Activated T-helper 1 cell treated with anti-CD3 and anti-CD28 coated beads, Interleukin-12 subunit alpha, Interleukin-12 subunit beta, Interleukin-2, Interleukin-4 antibody, amounts not matched to agents 30 ng/mL and 10 ng/mL and 1 ng/mL, durations not matched to agents 14 hours and 24 hours and 36 hours (primary cell): Measurements from ENCODE around the gene PTGS1. TPM values are rescaled to one million over a fixed set of nuclear protein-coding genes. Genes with fewer than 3 reads are reported as not detected.
"Not testable (repeated sequence)": the region's sequence is repeated elsewhere in the genome, so short reads cannot be mapped to it uniquely, and the experiment has no call there.

Experiments
- DNase-seq: peaks from one replicate; pipeline ENCODE4 v3.0.0; 2021; ENCODE audit warnings: low spot score
- H3K27ac Mint-ChIP-seq: one replicate; pipeline ENCODE4 v1.8.0; 2021; ENCODE audit warnings: mild to moderate bottlenecking, mixed read lengths
- H3K27me3 Mint-ChIP-seq: one replicate; pipeline ENCODE4 v1.8.0; 2022; ENCODE audit warnings: mild to moderate bottlenecking, moderate library complexity, mixed read lengths; ENCODE audit not compliant: insufficient read depth
- H3K36me3 Mint-ChIP-seq: one replicate; pipeline ENCODE4 v1.8.0; 2021; ENCODE audit warnings: low read depth, mixed read lengths
- H3K4me1 Mint-ChIP-seq: one replicate; pipeline ENCODE4 v1.8.0; 2021; ENCODE audit warnings: low read depth, mixed read lengths
- H3K4me3 Mint-ChIP-seq: one replicate; pipeline ENCODE4 v1.8.0; 2021; ENCODE audit warnings: mild to moderate bottlenecking, moderate library complexity, mixed read lengths
- H3K9me3 Mint-ChIP-seq: one replicate; pipeline ENCODE4 v1.8.0; 2021; ENCODE audit warnings: mixed read lengths
- intact Hi-C: fragments of 100-400 bp; cut with micrococcal nuclease; formaldehyde crosslinking; loops from one replicate; pipeline ENCODE4 v1.15.1; 2024
- total RNA-seq: library from RNA; stranded (reverse); gene quantifications from 2 replicates; pipeline ENCODE4 v1.2.3, GENCODE V29; 2022

PTGS1 gene
- total RNA-seq, 1 donor from 2014 or later, result 0.54 TPM

DNA sequence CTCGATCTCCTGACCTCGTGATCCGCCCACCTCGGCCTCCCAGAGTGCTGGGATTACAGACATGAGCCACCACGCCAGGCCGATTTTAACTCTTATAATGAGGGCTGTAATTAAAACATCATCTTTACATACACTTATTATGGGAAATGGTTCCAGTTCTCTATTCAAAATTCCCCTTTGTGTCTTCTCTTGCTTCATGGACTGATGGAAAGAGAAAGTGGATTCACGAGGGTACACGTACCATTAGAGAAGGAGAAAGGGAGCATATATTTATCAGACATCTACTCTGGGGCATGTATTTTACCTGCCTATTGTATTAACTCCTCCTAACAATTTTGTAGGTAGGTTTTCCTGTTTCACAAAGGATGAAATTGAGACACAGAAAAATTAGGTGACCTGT, 31.1 kb downstream of the PTGS1 start:
- Mint-ChIP-seq H3K4me1 (peaks cover 25% of the 10 kb centered on the region), H3K9me3 (peaks cover 15% of the 10 kb centered on the region), H3K27me3 (peaks cover 3% of the 10 kb centered on the region), H3K36me3 (no peaks in the 10 kb centered on the region), H3K27ac (peak overlapping the region; percentile 86), H3K4me3 (no peak overlapping the region)
- intact Hi-C loops, result loop anchor here (1.0 to 10.0 kb wide), 5 partner anchors 62 to 933 kb away; partner anchors contain the start of genes MORN5, NDUFA8 and PDCL
- DNase-seq, result no peak

- Mint-ChIP-seq H3K4me1 (peaks cover 25% of the 10 kb centered on the region), H3K36me3 (no peaks in the 10 kb centered on the region), H3K27ac (peak overlapping the region; percentile 86), H3K27me3 (peaks cover 6% of the 10 kb centered on the region), H3K9me3 (peaks cover 15% of the 10 kb centered on the region), H3K4me3 (peak overlapping the region; percentile 5)
- intact Hi-C loops, result loop anchor here (1.0 to 10.0 kb wide), 5 partner anchors 62 to 932 kb away; partner anchors contain the start of genes MORN5, NDUFA8 and PDCL
- peak; percentile 33 for DNase-seq
These were observed 31.6 kb downstream of the PTGS1 start for GRCh38 chr9:122402403-122402871.

GRCh38 chr9:122402874-122403273, 32.0 kb downstream of the PTGS1 start:
- H3K27me3 Mint-ChIP-seq, result peaks cover 6% of the 10 kb centered on the region
- peaks cover 15% of the 10 kb centered on the region for H3K9me3 Mint-ChIP-seq
- no peaks in the 10 kb centered on the region for H3K36me3 Mint-ChIP-seq
- intact Hi-C loops, result loop anchor here (1.0 to 10.0 kb wide), 6 partner anchors 61 to 932 kb away; partner anchors contain the start of genes MORN5, MRRF, NDUFA8 and PDCL
- peak overlapping the region; percentile 86 for H3K27ac Mint-ChIP-seq
- H3K4me3 Mint-ChIP-seq, result no peak overlapping the region
- DNase-seq, result no peak
- H3K4me1 Mint-ChIP-seq, result peaks cover 25% of the 10 kb centered on the region

DNA sequence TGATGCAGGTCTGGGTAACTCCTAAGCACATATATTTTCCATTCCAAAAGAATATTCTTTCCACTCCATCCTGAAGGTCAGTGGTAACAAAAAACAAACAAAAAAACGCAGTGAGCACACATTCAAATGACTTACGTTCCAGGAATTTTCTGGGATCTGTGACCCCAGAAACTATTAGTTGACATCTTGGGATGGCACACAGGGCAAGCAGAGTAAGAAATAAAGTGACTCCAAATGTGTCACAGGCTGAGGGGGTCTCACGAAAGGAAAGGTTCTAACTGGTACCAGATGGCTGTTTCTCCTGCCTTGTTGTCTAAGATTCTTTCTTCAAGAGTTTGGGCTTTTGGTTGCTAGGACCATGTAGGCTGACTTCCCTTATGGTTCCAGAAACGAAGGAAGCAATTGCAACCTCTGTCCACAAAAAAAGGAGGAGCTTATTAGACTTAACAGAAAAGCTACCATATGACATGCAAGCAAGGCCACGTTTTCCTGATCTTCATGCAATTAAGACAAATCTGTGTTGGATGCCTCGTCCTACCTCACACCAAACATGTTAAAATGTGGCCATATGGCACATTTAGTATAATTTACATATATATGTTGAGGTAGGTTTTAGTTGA, 32.7 kb downstream of the PTGS1 start:
- intact Hi-C loops, result loop anchor here (1.0 to 10.0 kb wide), 3 partner anchors 139 to 931 kb away; partner anchors contain the start of genes MRRF, PDCL and RBM18
- Mint-ChIP-seq H3K4me3 (no peak overlapping the region), H3K36me3 (no peaks in the 10 kb centered on the region), H3K27me3 (peaks cover 6% of the 10 kb centered on the region), H3K4me1 (peaks cover 25% of the 10 kb centered on the region), H3K9me3 (peaks cover 15% of the 10 kb centered on the region), H3K27ac (peak overlapping the region; percentile 23)
- DNase-seq, result no peak

DNA sequence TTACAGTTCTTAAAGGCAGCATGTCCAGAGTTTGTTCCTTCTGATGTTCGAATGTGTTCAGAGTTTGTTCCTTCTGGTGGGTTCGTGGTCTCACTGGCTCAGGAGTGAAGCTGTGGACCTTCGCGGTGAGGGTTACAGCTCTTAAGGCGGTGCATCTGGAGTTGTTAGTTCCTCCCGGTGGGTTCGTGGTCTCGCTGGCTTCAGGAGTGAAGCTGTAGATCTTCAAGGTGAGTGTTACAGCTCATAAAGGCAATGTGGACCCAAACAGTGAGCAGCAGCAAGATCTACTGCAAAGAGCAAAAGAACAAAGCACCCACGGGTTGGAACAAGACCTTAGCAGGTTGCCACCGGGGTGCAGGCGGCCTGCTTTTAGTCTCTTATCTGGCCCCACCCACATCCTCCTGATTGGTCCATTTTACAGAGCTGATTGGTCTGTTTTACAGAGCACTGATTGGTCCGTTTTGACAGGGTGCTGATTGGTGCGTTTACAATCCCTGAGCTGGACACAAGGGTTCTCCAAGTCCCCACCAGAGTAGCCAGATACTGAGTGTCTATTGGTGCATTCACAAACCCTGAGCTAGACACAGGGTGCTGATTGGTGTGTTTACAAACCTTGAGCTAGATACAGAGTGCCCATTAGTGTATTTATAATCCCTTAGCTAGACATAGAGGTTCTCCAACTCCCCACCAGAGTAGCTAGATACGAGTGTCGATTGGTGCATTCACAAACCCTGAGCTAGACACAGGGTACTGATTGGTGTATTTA, 34.7 kb downstream of the PTGS1 start:
- peak overlapping the region; percentile 77 for H3K27ac Mint-ChIP-seq
- peak overlapping the region; percentile 74 for H3K4me3 Mint-ChIP-seq
- H3K4me1 Mint-ChIP-seq, result peaks cover 25% of the 10 kb centered on the region
- H3K36me3 Mint-ChIP-seq, H3K9me3 Mint-ChIP-seq, H3K27me3 Mint-ChIP-seq, DNase-seq: not testable (repeated sequence)
- intact Hi-C loops, result loop anchor here (10.0 kb wide), 1 partner anchor 929 kb away; no protein-coding TSS in a partner anchor

DNA sequence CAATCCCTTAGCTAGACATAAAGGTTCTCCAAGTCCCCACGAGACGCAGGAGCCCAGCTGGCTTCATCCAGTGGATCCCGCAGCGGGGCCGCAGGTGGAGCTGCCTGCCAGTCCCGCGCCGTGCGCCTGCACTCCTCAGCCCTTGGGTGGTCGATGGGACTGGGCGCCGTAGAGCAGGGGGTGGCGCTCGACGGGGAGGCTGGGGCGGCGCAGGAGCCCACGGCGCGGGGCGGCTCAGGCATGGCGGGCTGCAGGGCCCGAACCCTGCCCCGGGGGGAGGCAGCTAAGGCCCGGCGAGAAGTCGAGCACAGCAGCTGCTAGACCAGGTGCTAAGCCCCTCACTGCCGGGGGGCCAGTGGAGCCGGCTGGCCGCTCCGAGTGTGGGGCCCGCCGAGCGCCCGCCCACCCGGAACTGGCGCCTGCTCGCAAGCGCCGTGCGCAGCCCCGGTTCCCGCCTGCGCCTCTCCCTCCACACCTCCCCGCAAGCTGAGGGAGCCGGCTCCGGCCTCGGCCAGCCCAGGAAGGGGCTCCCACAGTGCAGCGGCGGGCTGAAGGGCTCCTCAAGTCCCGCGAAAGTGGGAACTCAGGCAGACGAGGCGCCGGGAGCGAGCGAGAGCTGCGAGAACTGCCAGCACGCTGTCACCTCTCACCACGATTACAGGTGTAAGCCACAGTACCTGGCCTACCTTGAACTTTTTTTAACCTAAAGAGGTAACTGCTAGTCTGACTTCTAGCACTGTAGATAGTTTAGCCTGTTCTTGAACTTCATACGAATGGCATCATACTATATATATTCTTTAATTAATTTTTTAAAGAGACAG, 35.5 kb downstream of the PTGS1 start:
- Mint-ChIP-seq H3K9me3 (peaks cover 7% of the 10 kb centered on the region), H3K4me1 (peaks cover 25% of the 10 kb centered on the region), H3K4me3 (peak overlapping the region; percentile 74), H3K27me3 (peaks cover 5% of the 10 kb centered on the region), H3K27ac (peak overlapping the region; percentile 77), H3K36me3 (no peaks in the 10 kb centered on the region)
- DNase-seq, result no peak
- intact Hi-C loops, result loop anchor here (10.0 kb wide), 1 partner anchor 929 kb away; no protein-coding TSS in a partner anchor

- H3K27ac Mint-ChIP-seq, H3K4me3 Mint-ChIP-seq, H3K4me1 Mint-ChIP-seq, H3K27me3 Mint-ChIP-seq, intact Hi-C loops, H3K36me3 Mint-ChIP-seq, DNase-seq: not testable (repeated sequence)
- peaks cover 12% of the 10 kb centered on the region for H3K9me3 Mint-ChIP-seq
These were observed 43.3 kb downstream of the PTGS1 start for GRCh38 chr9:122414108-122414507.

DNA sequence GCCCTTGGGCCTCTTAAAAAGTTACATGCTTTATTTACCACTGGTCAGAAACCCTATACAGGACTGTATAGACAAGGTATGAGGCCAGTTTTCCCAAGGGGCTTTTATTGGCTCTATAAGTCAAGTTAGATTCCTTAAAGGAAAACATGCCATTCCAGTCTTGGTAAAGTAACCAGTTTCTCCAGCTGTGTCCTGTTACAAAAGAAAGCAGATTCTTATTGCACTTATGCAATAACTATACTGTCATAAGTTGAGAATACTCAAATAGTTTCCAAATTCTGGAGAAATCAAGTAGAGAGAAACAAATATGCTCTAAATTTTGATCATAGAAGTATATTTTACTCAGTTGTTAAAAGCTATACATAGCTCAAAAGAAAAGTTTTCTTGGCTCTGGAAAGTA, 47.2 kb downstream of the PTGS1 start:
- no peak overlapping the region for H3K4me3 Mint-ChIP-seq

GRCh38 chr9:122420315-122420714, 49.5 kb downstream of the PTGS1 start:
- Mint-ChIP-seq H3K9me3 (peaks cover 27% of the 10 kb centered on the region), H3K4me3 (no peak overlapping the region), H3K36me3 (no peaks in the 10 kb centered on the region), H3K4me1 (no peaks in the 10 kb centered on the region), H3K27me3 (no peaks in the 10 kb centered on the region), H3K27ac (no peak overlapping the region)
- intact Hi-C loops, result no loop called here
- no peak for DNase-seq

More for the DNA sequence above, 47.2 kb downstream of the PTGS1 start:
- DNase-seq, result no peak
- intact Hi-C loops, result no loop called here
- H3K36me3 Mint-ChIP-seq, result no peaks in the 10 kb centered on the region
- H3K27ac Mint-ChIP-seq, result no peak overlapping the region
- peaks cover 27% of the 10 kb centered on the region for H3K9me3 Mint-ChIP-seq
- no peaks in the 10 kb centered on the region for H3K27me3 Mint-ChIP-seq
- H3K4me1 Mint-ChIP-seq, result no peaks in the 10 kb centered on the region

DNA sequence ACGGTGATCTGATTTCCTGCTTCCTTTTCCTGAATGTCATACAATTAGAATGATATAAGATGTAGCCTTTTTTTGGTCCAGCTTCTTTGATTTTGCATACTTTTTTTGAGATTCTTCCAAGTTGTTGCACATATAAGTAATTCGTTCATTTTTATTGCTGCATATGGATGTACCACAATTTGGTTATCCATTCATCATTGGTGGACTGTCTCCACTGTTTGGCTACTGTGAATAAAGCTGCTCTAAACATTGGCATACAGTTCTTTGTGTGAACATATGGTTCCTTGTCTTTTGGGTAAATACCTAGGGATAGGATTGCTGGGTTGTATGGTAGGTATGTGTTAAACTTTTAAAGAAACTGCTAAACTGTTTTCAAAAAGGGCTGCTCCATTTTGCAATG, 54.3 kb downstream of the PTGS1 start:
- Mint-ChIP-seq H3K9me3 (peaks cover 14% of the 10 kb centered on the region), H3K27me3 (no peaks in the 10 kb centered on the region), H3K27ac (no peak overlapping the region), H3K4me1 (no peaks in the 10 kb centered on the region), H3K4me3 (no peak overlapping the region), H3K36me3 (no peaks in the 10 kb centered on the region)
- no peak for DNase-seq
- intact Hi-C loops, result no loop called here

GRCh38 chr9:122426723-122427122, 55.9 kb downstream of the PTGS1 start:
- Mint-ChIP-seq H3K4me3 (no peak overlapping the region), H3K4me1 (no peaks in the 10 kb centered on the region), H3K36me3 (no peaks in the 10 kb centered on the region), H3K27me3 (no peaks in the 10 kb centered on the region), H3K27ac (no peak overlapping the region), H3K9me3 (peaks cover 3% of the 10 kb centered on the region)
- no peak for DNase-seq
- intact Hi-C loops, result no loop called here

DNA sequence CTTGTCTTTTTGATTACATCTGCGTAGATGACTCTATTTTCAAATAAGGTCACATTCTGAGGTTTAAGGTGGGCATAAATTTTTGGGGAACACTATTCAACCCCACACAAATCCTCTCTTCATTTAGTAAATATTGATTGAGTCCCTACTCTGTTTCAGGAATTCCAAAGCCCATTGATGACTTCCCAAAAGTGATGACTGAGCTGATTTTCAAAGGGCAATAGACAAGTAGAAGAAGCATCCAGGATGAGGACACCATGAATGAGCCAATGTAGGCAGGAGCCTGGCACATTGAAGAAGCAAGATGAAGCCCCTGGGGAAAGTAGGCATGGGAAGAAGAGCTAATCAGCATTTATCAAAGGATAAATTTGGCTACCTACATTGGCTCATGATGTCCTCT, 71.7 kb downstream of the PTGS1 start:
- no peak overlapping the region for H3K27ac Mint-ChIP-seq
- peaks cover 11% of the 10 kb centered on the region for H3K27me3 Mint-ChIP-seq
- no peaks in the 10 kb centered on the region for H3K4me1 Mint-ChIP-seq
- H3K9me3 Mint-ChIP-seq, result no peaks in the 10 kb centered on the region
- intact Hi-C loops, result no loop called here
- DNase-seq, result no peak
- no peak overlapping the region for H3K4me3 Mint-ChIP-seq
- H3K36me3 Mint-ChIP-seq, result no peaks in the 10 kb centered on the region
